ENCODE data around the gene RSAD2.
"Not testable (repeated sequence)": the region's sequence is repeated elsewhere in the genome, so short reads cannot be mapped to it uniquely, and the experiment has no call there.

Gene RSAD2, protein sequence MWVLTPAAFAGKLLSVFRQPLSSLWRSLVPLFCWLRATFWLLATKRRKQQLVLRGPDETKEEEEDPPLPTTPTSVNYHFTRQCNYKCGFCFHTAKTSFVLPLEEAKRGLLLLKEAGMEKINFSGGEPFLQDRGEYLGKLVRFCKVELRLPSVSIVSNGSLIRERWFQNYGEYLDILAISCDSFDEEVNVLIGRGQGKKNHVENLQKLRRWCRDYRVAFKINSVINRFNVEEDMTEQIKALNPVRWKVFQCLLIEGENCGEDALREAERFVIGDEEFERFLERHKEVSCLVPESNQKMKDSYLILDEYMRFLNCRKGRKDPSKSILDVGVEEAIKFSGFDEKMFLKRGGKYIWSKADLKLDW

DNA sequence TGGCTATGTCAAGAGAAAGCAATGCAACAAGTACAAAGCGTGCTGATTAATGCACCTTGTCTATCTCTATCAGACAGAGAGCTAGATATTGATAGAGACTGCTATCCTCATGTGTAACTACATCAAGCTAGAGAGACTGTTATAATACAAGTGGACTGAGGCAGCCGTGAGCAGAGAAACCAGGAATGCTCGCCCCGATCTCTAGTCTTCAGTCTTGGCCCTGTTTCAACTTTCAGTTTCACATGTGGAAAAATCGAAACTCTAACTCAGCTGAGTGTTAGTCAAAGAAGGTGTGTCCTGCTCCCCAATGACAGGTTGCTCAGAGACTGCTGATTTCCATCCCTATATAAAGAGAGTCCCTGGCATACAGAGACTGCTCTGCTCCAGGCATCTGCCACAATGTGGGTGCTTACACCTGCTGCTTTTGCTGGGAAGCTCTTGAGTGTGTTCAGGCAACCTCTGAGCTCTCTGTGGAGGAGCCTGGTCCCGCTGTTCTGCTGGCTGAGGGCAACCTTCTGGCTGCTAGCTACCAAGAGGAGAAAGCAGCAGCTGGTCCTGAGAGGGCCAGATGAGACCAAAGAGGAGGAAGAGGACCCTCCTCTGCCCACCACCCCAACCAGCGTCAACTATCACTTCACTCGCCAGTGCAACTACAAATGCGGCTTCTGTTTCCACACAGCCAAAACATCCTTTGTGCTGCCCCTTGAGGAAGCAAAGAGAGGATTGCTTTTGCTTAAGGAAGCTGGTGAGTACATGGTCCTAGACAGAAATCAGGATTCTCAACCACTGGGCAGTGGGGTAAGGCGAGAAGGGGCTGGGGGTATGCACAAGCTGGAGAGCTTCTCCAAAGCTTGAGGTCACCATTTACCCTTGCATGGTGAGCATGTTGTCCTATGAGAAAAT lies at the start of gene RSAD2:
Gene RSAD2, plus strand, starts transcription at position 376 of the 903 bp plus-strand sequence. Its CDS starts 24 bp downstream, at position 400.
- no peak for DNase-seq

DNA sequence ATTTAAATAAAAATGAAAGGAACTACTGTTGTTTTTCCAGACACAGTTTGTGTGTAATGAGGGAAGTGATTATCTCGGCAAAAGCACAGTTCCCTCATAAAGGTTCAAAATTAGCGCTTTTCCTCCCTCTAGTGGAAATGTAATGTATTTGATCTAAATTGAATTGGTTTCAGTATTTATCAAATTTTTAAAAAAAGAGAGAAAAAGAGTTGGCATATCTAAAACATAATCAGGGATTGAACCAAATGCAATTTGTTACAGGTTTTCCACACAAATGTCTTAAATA lies 49.3 kb upstream of the RSAD2 start:
- no peak for DNase-seq

DNA sequence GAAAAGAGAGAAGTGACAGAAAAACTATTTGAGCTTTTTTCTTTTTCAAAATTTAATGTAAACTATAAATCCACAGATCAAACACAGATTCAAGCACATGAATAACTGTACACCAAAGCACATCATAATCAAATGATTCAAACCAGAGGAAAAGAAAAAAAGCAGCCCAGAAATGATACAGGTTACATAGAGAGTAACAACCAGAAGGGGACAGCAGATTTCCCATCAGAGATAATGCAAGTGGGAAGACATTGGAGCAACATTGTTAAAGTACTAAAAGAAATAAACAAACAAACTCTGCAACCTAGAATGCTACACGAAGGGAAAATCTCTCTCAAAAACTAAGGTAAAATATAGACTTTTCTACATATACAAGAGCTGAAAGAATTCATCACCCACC lies 46.3 kb upstream of the RSAD2 start:
- DNase-seq: no peak

DNA sequence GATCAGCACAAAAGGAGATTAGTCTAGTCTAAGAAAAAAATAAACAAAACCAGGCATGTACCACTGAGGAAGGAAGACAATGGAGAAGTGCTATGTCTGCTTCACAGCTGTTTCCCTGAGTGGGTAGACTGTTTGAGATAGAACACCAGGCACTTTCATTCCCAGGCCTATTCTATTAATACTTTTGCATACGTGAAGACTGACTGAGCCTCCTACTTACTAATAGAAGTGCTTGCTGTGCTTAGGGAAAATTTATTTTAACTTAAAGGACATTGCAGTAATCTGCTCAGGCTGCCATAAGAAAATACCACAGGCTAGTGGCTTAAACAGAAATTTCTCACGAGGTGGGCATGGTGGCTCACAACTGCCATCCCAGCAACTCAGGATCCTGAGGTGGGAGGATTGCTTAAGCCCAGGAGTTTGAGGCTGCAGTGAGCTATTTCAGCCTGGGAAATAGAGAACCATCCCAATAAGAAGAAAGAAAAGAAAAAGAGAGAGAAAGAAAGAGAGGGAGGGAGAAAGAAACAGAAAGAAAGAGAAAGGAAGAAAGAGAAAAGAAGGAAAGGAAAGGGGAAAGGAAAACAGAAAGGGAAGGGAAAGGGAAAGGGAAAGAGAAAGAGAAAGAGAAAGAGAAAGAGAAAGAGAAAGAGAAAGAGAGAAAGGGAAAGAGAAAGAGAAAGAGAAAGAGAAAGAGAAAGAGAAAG lies 44.8 kb upstream of the RSAD2 start:
- DNase-seq: no peak

DNA sequence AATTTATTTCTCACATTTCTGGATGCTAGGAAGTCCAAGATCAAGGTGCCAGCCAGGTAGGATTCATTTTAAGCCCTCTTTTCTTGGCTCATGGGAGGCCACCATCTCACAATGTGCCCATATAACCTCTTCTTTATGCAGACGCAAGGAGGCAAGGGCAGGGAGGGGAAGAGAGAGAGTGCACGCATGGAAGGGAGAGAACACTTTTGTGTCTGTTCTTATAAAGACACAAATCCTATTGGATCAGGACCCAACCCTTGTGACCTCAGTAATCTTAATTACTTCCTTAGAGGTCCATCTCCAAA lies 44.3 kb upstream of the RSAD2 start:
- DNase-seq: no peak

DNA sequence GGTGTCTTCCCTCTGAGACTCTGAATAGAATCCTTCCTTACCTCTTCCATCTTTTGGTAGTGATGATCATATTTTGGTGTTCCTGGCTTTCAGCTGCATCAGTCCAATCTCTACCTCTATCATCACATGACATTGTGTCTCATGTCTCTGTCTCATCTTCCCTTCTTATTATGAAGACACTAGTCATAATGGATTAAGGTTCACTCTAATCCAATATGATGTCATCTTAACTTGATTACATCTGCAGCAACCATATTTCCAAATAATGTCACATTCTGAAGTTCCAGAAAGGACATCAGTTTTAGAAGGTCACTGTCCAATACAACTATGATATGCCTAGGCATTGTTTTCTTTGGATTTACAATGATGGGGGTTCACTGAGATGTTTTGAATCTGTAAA lies 43.4 kb upstream of the RSAD2 start:
- DNase-seq: no peak

DNA sequence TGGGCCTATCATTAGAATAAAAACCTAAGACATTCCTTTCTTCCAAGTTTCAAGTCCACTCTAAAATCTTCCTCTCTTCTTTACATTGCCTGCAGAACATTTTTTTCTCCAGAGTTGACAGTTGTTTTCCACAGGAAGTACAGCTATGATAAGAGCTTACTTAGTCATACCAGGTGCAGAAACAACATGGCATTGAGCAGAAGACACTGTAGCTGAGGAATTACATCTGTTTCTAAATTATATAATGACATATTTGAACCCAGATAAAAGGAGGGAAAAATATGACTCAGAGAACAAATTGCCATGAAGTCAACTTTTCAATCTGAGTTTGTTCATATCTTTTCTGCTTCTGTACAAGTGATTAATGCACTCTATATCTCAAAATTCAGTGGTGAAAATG lies 42.1 kb upstream of the RSAD2 start:
- DNase-seq: no peak

DNA sequence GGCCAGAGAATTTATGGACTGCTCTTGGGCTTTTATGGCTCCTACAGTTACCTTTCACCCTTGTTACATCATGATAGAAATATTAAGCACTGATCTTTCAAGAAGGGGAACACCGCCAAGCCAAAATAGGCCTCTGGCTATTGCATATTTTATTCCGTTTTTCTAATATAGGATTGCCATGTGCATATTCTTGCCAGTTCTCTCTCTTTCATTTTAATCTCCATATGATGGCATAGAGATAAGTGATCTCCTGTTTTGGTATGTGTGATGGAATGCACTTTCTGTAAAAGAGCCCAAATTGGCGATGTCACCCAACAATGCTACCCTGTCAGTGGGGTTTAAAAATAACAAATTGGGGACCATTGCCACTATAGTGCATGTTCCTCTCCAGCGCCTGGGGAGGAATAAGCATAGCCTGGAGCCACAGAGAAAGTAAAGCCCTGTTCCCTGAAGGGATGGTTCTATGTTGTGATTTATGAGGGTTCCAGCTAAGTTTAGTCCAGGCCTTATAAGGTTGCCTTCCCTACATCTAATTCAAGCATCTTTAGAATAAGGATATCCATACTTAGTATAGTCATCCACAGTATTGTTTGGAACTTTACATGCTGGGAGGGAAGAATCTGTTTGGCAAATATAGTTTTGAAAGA lies 38.8 kb upstream of the RSAD2 start:
- no peak for DNase-seq

DNA sequence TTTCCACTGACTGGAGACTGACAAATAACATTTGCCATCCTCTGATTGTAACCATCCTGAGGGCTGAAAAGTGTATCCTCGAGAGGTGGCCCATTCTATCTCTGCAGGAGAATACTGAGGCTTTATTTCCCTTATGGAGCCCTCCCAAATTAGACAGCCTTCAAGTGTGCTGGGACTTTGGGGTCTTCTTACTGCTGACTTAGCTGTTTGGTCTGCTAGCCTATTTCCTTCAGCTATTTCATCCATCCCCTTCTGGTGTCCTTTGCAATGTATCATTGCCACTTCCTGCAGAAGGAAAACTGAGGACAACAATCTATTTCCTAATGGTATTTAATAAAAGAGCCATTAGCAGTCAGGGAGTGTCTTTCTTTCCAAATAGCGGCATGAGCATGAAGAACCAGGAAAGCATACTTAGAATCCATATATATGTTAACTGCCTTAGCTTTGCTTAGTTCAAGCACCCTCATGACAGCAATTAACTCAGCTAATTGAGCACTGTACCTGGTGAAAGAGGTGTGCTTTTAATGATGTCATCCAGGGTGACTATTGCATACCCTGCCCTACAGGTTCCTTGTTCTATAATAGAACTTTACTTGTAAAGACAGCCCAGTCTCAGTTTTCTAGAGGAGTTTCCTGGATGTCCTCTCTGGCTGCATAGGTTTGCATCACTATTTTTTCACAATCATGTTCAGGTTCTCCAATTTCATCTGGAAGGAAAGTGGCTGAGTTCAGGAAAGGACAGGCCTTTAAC lies 35.9 kb upstream of the RSAD2 start:
- no peak for DNase-seq

DNA sequence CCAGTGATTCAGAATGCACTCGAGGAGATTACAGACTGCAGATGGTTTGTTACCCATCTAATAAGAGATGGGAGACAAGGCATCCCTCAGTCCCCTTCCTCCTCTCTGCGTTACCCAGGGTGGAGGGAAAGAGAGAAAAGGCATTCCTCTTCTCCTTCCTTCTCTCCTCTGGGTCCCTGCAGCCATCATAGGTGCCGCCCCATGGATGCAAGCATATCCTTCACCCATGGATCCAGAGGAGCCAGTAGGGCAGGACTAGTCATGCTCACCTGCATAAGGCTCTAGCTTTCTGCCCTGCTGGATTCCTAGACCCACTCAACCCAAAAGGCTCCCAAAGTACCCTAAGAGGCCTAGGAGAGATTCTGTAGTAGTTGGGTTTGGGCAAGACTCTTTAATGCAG lies 32.3 kb upstream of the RSAD2 start:
- DNase-seq: no peak

DNA sequence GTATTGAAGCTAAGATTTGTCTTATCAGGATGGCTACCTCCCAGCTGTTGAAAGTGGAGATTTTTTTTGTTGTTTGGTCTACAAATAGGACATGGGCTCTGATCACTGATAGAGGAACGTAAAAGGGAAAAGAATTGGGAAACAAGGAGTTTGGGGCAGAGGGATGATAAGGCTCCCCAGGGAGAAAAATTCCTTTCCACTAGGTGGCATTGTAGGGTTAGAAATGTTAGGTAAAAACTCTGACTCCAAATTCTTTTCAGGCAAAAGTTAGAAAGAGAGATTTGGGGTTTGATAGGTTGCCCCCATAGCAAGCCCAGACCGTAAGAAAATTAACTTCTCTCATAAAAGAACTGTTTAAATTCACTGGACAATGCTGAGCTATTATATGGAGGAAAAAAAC lies 31.7 kb upstream of the RSAD2 start:
- DNase-seq: no peak

DNA sequence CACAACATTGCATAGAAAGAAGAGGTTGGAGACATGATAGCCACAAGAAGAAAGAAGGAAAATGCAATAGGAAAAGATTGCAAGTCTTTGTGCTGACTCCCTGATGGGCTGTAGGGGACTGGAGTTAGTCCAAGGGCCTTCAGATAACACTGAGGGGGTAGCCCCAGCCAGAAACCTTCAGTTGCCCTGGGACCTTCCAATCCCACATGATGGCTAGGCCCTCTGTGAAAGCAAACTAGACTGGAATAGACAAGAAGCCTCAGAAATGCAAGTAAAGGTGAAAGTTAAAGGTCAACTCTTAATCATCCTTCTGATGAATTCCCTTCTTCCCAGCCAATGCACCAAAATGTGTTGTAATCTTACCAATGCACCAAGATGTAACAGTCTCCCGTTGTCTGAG lies 31.0 kb upstream of the RSAD2 start:
- DNase-seq: no peak

DNA sequence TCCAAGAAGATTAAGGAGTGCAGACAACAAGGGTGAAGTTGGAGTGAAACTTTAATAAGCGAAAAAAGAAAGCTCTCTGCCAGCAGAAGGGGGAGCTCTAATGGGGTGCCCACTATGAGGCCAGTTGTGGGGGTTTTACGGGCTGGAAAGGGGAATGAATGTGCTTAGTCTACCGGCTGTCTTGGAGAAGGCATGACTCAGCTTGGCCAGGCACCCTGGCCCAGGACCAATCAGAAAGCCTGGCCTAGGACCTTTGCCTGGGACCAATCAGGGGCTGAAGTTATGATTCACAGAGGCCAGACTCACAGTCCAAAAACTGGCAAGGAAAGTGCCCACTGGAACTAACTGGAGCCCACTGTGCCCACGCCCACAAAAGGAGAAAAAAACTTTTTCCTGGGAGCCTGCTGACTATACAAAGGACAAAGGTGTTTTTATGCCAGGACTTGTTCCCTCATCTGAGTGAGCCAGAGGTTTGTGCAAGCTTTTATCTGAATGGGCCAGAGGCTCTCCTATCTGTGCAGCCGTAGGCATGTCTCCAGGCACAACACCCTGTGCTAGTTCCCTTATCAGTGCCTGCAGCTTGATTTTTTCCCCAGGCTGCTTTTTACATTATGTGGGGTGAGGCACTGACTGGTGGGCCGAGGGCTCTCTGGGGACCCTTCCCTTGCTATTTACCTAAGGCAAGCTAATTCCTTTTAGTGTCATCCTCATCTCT lies 30.5 kb upstream of the RSAD2 start:
- DNase-seq: no peak

DNA sequence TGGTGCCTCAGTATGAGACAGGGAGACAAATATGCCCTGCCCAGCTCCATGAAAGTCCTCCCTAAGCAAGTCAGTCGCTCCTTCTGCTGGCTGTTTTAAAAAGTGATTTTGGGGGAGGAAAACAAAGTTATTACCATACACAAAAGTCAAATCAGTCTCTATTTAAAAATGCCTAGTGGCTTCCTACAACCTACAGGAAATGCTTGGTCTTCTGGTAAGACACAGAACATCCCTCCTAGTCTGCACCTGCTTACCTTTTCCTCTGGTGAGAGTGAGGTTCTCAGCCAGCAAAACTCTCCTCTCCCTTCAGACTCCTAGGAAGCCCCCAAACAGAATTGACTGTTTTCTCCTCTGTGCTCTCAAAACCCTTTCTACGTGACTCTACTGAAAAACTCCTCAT lies 25.4 kb upstream of the RSAD2 start:
- no peak for DNase-seq

DNA sequence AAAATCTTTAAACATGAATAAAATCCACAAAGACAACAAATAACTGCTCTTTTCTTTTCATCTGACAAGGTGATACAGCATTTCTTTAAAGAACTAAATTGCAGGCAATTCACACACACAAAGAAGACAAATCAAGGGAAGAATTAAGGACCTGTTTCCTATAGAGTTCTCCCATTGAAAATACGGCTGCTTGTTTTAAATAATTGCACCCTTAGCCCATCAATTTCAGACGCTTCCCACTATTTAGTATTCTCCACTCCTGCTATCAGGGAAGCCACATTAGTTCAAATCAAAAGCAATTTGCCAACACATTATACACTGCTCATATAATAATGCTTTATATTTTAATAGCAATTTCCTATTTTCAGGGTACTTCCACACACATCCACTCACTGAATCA lies 23.2 kb upstream of the RSAD2 start:
- DNase-seq: no peak

DNA sequence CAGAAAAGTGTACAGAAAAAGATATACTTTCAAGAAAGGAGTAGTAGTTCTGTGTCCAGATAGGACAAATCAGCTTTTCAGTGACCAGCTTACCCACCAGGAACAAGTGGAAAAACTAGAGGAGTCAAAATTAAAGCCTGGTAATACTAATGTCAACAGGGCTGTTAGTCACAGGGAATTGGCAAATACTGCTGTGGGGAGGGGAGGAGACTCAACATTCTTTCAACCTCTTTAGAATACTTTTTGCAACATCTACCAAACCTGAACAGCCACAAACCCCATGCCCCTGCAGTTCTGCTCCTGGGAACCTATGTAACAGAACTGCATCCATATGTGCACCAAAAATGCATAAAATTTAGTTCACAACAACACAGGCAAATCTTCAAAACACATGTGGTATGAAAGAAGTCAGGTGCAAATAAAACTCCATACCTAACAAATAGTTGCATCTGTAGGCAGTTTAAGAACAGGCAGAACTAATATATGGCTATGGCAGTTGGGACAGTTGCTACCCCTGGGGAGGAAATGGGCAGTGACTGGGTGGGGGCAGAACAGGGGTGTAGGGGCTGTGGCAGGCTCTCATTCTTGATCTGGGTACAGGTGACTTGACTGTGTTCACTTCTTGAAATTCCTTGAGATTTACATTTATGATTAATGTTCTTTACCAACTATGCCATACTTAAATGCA lies 21.6 kb upstream of the RSAD2 start:
- DNase-seq: no peak

DNA sequence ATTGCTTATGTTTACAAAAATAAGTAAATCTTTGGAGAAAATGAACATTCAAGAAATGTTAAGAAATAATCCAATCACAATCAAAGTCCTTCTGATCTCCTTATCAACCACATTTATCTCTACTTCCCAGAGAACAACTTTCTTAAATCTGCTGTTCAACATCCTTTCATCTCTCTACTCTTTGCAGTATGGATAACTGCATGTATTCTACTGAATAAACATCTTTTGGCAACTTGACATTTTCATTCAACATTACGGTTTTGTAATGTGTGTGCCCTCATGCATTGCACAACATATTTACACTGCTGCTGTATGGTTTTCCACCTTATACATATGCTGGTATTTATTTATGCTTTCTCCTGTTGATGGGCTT lies 21.0 kb upstream of the RSAD2 start:
- no peak for DNase-seq

DNA sequence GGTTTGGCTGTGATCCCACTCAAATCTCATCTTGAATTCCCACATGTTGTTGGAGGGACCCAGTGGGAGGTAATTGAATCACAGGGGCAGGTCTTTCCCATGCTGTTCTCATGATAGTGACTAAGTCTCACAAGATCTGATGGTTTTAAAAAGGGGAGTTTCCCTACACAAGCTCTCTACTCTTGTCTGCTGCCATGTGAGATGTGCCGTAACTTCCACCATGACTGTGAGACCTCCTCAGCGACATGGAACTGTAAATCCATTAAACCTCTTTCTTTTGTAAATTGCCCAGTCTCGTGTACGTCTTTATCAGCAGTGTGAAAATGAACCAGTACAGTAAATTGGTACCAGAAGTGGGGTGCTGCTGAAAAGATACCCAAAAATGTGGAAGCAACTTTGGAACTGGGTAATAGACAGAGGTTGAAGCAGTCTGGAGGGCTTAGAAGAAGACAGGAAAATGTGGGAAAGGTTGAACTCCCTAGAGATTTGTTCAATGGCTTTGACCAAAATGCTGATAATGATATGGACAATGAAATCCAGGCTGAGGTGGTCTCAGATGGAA lies 19.0 kb upstream of the RSAD2 start:
- DNase-seq: not testable (repeated sequence)

DNA sequence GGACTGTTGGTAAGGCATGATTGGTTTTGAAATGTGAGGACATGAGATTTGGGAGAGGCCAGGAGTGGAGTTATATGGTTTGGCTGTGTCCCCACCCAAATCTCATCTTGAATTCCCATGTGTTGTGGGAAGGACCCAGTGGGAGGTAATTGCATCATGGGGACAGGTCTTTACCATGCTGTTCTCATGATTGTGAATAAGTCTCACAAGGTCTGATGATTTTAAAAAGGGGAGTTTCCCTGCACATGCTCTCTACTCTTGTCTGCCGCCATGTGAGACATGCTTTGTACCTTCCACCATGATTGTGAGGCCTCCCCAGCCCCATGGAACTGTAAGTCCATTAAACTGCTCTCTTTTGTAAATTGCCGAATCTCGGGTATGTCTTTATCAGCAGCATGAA lies 17.3 kb upstream of the RSAD2 start:
- no peak for DNase-seq

DNA sequence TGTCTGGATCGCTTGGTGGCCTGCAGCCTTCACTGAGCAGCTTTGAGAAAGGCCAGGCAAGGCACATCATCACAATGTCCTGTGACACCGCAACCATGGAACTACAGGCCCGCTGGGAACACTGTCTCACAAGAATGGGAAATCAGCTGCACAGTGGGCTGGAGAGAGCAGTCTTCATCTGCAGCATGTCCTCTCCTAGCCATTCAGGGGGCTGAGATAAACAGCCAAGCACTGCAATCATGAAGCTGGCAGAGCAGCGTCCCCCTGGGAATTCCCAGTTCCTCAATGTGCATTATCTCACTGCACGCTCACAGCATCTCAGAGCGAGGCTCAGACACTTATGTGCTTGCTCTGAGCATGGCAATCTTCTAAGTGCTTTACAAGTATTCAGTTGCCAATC lies 13.8 kb upstream of the RSAD2 start:
- DNase-seq: no peak

DNA sequence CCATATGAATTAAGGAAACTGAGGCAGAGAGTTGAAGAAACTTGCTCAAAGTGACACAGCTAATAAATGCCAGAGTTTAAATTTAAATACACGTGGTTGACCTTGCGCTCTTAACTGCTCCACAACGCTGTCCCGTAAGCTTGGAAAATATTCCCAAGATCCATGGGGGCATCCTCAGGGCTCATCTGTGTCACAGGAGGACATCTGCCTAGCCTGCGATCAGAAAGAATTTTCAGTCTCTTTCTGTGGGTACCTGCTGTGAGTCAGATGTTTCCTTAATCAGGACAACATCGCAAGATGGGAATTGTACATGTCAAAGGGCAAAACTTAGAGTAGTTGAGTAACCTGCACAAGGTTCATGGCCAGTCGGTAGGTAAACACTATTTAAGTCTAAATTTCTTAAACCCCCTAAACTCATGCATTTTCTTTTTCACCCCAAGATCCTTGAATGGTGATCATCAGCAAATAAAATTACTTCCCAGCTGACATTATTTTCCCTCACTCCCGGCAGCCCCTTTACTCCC lies 13.3 kb upstream of the RSAD2 start:
- no peak for DNase-seq

Measured in GOT3 (cell line).